Neural cell (in vitro differentiated cells): ENCODE data around the gene ACTN1.

Source experiments
- EP300 ChIP-seq: fragments of 450-650 bp; conservative IDR thresholded peaks from 2 replicates; pipeline ENCODE4 v1.6.1; 2014; ENCODE audit warnings: antibody characterized with exemption, mild to moderate bottlenecking, moderate library complexity; ENCODE audit not compliant: poor library complexity, severe bottlenecking
- EZH2 ChIP-seq: fragments of 200-600, 300-800 bp; shearing (Covaris generic), sonication (generic); IDR thresholded peaks from 2 replicates; pipeline ENCODE4 v1.6.1; 2014; ENCODE audit warnings: antibody characterized with exemption, low read length, borderline replicate concordance, mild to moderate bottlenecking; ENCODE audit not compliant: insufficient read depth, poor library complexity, severe bottlenecking
- MXI1 ChIP-seq: fragments of 450-650 bp; conservative IDR thresholded peaks from 2 replicates; pipeline ENCODE4 v1.6.1; 2014; ENCODE audit warnings: antibody characterized with exemption, mild to moderate bottlenecking; ENCODE audit not compliant: poor library complexity, severe bottlenecking
- POLR2AphosphoS5 ChIP-seq: IDR thresholded peaks from 2 replicates; pipeline ENCODE4 v1.6.1; 2012
- RAD21 ChIP-seq: fragments of 450-650 bp; conservative IDR thresholded peaks from 2 replicates; pipeline ENCODE4 v1.6.1; 2014; ENCODE audit warnings: antibody characterized with exemption, mild to moderate bottlenecking, moderate library complexity
- SMC3 ChIP-seq: fragments of 450-650 bp; conservative IDR thresholded peaks from 2 replicates; pipeline ENCODE4 v1.6.1; 2014; ENCODE audit warnings: antibody characterized with exemption, mild to moderate bottlenecking, moderate library complexity; ENCODE audit not compliant: poor library complexity
- TAF1 ChIP-seq: IDR thresholded peaks from 2 replicates; pipeline ENCODE4 v1.6.1; 2012; ENCODE audit warnings: low read depth
- TF ChIP-seq, protein P1 (sequence below): fragments of 450-650 bp; IDR thresholded peaks from 2 replicates; pipeline ENCODE4 v1.5.1; 2014; ENCODE audit warnings: antibody characterized with exemption, mild to moderate bottlenecking, moderate library complexity; ENCODE audit not compliant: poor library complexity, severe bottlenecking
- TF ChIP-seq, protein P2 (sequence below): IDR thresholded peaks from 2 replicates; pipeline ENCODE4 v1.6.1; 2012; ENCODE audit warnings: borderline replicate concordance

DNA sequence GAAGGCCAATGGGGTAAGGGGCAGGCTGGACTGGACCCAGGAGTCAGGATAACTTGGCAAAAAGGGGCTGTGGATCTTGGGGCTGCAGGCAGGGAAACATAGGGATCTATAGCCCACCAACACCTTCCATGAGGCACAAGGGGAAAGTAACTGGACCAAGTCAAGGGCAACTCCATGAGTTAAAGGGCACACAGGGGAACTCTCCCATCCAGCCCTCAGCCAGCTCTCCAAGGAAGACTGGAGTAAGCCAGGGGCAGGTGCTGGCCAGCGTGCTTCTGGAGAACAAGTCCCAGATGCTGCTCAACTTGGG lies 154.9 kb downstream of the ACTN1 start:
- TF ChIP-seq, protein P1, sequence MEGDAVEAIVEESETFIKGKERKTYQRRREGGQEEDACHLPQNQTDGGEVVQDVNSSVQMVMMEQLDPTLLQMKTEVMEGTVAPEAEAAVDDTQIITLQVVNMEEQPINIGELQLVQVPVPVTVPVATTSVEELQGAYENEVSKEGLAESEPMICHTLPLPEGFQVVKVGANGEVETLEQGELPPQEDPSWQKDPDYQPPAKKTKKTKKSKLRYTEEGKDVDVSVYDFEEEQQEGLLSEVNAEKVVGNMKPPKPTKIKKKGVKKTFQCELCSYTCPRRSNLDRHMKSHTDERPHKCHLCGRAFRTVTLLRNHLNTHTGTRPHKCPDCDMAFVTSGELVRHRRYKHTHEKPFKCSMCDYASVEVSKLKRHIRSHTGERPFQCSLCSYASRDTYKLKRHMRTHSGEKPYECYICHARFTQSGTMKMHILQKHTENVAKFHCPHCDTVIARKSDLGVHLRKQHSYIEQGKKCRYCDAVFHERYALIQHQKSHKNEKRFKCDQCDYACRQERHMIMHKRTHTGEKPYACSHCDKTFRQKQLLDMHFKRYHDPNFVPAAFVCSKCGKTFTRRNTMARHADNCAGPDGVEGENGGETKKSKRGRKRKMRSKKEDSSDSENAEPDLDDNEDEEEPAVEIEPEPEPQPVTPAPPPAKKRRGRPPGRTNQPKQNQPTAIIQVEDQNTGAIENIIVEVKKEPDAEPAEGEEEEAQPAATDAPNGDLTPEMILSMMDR, result no peak
- TF ChIP-seq EP300, result no peak
- TF ChIP-seq RAD21, result no peak
- no peak for TF ChIP-seq POLR2AphosphoS5
- TF ChIP-seq, protein P2, sequence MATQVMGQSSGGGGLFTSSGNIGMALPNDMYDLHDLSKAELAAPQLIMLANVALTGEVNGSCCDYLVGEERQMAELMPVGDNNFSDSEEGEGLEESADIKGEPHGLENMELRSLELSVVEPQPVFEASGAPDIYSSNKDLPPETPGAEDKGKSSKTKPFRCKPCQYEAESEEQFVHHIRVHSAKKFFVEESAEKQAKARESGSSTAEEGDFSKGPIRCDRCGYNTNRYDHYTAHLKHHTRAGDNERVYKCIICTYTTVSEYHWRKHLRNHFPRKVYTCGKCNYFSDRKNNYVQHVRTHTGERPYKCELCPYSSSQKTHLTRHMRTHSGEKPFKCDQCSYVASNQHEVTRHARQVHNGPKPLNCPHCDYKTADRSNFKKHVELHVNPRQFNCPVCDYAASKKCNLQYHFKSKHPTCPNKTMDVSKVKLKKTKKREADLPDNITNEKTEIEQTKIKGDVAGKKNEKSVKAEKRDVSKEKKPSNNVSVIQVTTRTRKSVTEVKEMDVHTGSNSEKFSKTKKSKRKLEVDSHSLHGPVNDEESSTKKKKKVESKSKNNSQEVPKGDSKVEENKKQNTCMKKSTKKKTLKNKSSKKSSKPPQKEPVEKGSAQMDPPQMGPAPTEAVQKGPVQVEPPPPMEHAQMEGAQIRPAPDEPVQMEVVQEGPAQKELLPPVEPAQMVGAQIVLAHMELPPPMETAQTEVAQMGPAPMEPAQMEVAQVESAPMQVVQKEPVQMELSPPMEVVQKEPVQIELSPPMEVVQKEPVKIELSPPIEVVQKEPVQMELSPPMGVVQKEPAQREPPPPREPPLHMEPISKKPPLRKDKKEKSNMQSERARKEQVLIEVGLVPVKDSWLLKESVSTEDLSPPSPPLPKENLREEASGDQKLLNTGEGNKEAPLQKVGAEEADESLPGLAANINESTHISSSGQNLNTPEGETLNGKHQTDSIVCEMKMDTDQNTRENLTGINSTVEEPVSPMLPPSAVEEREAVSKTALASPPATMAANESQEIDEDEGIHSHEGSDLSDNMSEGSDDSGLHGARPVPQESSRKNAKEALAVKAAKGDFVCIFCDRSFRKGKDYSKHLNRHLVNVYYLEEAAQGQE, result no peak
- TF ChIP-seq TAF1, result no peak
- no peak for TF ChIP-seq EZH2
- no peak for TF ChIP-seq MXI1
- TF ChIP-seq SMC3, result no peak
